Parathyroid adenoma (tissue), 2 donors: ENCODE results near the gene IGF2BP2.
"Not testable (repeated sequence)": the region's sequence is repeated elsewhere in the genome, so short reads cannot be mapped to it uniquely, and the experiment has no call there.

Source experiments
- H2AFZ ChIP-seq: fragments of 300-600 bp; sonication (generic); one replicate; pipeline ENCODE4 v1.7.0; 2017; ENCODE audit warnings: antibody characterized with exemption, mild to moderate bottlenecking
- H3K27ac ChIP-seq: fragments of 300-600 bp; sonication (generic); one replicate; pipeline ENCODE4 v1.7.0; 2017
- H3K27me3 ChIP-seq: fragments of 300-600 bp; sonication (generic); one replicate; pipeline ENCODE4 v1.7.0; 2017; ENCODE audit warnings: low read length; ENCODE audit not compliant: control insufficient read depth, insufficient read depth
- H3K36me3 ChIP-seq: fragments of 300-600 bp; sonication (generic); one replicate; pipeline ENCODE4 v1.7.0; 2017; ENCODE audit warnings: low read length; ENCODE audit not compliant: control insufficient read depth, insufficient read depth
- H3K4me1 ChIP-seq: fragments of 300-600 bp; sonication (generic); one replicate; pipeline ENCODE4 v1.7.0; 2017; ENCODE audit warnings: control low read depth
- H3K4me2 ChIP-seq: fragments of 300-600 bp; sonication (generic); one replicate; pipeline ENCODE4 v1.7.0; 2017; ENCODE audit warnings: low read length
- H3K4me3 ChIP-seq: fragments of 300-600 bp; sonication (generic); one replicate; pipeline ENCODE4 v1.7.0; 2017; ENCODE audit warnings: low read depth, low read length
- H3K79me2 ChIP-seq: fragments of 300-600 bp; sonication (generic); one replicate; pipeline ENCODE4 v1.7.0; 2017; ENCODE audit warnings: control low read depth
- H3K9ac ChIP-seq: fragments of 300-600 bp; sonication (generic); one replicate; pipeline ENCODE4 v1.7.0; 2017; ENCODE audit warnings: mild to moderate bottlenecking
- H3K9me3 ChIP-seq: fragments of 300-600 bp; sonication (generic); one replicate; pipeline ENCODE4 v1.7.0; 2017; ENCODE audit warnings: low read length; ENCODE audit not compliant: control insufficient read depth
- TF ChIP-seq, protein P1 (sequence below): fragments of 300-600 bp; sonication (generic); IDR thresholded peaks from one replicate; pipeline ENCODE4 v1.7.0; 2017; ENCODE audit warnings: antibody characterized with exemption, mild to moderate bottlenecking
- donor health status: primary hyperparathyroidism.

The IGF2BP2 gene

DNA sequence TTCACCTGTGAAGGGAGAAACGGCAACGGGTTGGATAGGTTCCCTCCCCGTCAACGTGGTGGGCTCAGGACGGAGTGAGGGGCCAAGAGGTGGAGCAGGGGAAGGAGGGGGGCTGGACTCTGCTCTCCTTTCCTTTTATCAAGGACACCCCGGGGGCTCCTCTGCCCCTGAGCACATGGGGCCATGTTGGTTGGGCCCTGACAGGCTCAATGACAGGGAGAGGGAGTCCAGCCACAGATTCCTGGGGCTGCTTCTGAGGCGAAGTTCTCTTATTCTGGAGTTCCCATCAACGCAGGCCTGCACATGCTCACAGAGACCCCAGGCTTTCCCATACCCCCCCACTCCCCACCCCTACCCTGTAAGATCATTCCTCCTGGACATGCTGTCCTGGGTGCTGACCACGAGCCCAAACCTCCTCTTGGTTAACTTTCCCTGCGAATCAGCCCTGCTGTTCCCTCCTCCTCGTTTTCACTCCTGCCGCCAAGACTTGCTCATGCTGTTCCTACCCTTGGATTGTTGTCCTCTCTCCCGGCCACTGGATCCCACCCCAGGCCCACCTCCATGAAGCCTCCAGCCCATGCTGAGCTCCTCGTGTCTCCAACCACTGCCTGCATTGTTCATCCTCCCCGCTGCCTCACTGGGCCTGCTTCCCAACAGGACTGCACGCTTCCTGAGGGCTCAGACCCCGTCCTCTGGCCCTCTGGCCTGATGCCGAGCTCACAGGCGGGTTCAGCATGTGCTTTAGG is 177.5 kb downstream of the IGF2BP2 start:
- H3K9ac ChIP-seq = no peak overlapping the region
- no peak overlapping the region for H3K4me2 ChIP-seq
- H3K36me3 ChIP-seq = no peaks in the 10 kb centered on the region
- H2AFZ ChIP-seq = no peak overlapping the region
- H3K27me3 ChIP-seq = no peaks in the 10 kb centered on the region
- H3K9me3 ChIP-seq = no peaks in the 10 kb centered on the region
- no peaks in the 10 kb centered on the region for H3K79me2 ChIP-seq
- H3K4me3 ChIP-seq = no peak overlapping the region
- TF ChIP-seq, protein P1, sequence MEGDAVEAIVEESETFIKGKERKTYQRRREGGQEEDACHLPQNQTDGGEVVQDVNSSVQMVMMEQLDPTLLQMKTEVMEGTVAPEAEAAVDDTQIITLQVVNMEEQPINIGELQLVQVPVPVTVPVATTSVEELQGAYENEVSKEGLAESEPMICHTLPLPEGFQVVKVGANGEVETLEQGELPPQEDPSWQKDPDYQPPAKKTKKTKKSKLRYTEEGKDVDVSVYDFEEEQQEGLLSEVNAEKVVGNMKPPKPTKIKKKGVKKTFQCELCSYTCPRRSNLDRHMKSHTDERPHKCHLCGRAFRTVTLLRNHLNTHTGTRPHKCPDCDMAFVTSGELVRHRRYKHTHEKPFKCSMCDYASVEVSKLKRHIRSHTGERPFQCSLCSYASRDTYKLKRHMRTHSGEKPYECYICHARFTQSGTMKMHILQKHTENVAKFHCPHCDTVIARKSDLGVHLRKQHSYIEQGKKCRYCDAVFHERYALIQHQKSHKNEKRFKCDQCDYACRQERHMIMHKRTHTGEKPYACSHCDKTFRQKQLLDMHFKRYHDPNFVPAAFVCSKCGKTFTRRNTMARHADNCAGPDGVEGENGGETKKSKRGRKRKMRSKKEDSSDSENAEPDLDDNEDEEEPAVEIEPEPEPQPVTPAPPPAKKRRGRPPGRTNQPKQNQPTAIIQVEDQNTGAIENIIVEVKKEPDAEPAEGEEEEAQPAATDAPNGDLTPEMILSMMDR = no peak
- no peaks in the 10 kb centered on the region for H3K4me1 ChIP-seq
- no peak overlapping the region for H3K27ac ChIP-seq

DNA sequence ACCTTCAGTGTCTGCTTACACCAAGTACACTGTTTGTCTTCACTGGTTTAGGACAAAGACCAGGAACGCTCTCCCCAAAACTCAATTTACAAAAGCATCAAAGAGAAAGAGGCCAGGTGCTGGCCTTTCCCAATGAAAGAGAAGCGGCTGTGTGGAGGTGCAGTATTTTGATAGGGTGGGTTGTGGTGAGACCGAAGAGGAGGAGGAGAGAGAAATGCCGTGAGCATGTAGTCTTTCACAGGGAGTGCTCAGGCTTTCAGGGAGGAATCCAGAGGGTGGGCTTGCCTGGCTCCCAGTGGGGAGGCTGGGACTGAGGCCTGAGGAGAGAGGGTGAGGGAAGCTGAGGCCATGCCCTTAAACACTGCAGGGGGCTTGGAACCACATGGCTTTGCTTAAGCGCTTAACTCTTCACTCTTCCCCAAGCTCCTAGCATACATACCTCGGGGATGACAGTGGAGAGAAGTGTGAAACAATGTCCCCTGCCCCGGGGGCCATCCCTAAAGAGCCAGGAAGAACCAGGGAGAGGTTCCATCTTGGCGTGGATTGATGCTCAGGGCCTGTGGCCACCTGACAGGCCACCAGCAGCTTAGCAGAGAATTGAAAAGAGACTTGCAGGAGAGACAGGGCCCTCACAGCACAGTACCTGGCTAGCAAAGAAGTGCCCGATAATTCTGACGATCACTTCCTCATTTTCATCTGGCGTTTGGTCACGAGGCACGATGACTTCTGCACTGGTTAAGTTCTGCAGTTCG is 178.3 kb downstream of the IGF2BP2 start:
- Histone ChIP-seq H3K27ac (no peak overlapping the region), H3K36me3 (no peaks in the 10 kb centered on the region), H3K9ac (no peak overlapping the region), H3K79me2 (no peaks in the 10 kb centered on the region), H3K4me3 (no peak overlapping the region), H3K4me2 (no peak overlapping the region), H3K9me3 (no peaks in the 10 kb centered on the region), H2AFZ (no peak overlapping the region), H3K4me1 (no peaks in the 10 kb centered on the region), H3K27me3 (no peaks in the 10 kb centered on the region)
- TF ChIP-seq, protein P1 = no peak

DNA sequence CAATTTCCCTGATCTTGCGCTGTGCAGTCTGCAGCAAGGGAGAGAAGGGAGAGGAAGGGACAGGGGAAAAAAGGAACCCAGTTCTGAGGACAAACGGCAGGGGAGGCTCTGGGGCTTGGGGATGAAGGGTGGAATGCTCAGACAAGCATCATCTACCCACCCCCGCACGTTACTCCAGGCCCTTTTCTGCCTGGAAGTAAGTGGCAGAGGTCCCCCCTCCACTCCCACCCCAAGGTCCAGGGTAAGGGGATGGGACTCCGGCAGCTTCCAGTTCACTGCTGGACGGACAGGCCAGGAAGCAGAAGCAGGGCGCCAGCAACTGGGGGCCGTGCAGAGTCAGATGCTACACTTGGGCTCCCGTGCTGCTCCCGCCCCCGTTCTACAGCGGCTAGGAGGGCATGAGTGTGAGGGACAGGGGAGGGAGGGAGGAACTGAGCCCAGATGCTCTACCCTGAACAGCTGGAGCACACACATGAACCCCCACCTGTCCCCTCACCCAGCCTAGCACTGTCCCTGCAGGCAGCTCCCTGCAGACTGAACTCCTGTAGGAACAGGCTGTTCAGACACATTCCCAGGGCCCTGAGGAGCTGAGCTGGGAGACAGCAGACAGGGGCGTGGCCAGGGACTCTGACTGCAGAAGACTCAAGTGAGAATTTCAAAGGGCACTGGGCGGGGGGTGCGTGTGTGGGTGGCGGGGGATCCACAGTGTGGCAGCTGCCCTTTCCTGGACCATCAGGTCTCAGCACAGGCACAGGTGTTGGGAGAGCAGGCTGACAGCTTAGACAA is 179.1 kb downstream of the IGF2BP2 start:
- Histone ChIP-seq H3K4me2 (no peak overlapping the region), H3K79me2 (no peaks in the 10 kb centered on the region), H3K4me1 (no peaks in the 10 kb centered on the region), H3K27me3 (no peaks in the 10 kb centered on the region), H3K27ac (no peak overlapping the region), H3K36me3 (no peaks in the 10 kb centered on the region), H3K9ac (no peak overlapping the region), H3K9me3 (no peaks in the 10 kb centered on the region), H3K4me3 (no peak overlapping the region), H2AFZ (no peak overlapping the region)
- TF ChIP-seq, protein P1 = no peak

DNA sequence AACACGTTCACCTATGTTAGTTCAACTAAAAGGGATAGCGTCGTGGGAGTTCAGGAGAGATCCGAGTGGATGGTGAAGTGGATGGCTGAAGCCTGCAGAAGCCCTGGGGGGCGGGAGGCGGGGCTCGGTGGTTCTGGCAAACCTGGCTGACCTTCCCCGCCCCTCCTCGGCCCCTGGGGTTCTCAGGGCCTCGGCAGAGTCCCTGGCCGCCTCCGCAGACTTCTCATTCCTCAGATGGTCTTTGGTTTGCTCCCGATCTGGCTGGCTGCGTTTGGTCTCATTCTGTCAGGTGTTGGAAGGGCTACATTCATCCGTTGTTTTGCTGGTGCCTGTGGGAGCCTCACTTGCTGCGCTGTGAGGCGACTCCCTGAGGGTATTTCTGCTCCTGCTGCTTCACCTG is 179.7 kb downstream of the IGF2BP2 start:
- not testable (repeated sequence) for H3K4me1 ChIP-seq, H3K9me3 ChIP-seq, H3K36me3 ChIP-seq, H3K9ac ChIP-seq, H3K4me3 ChIP-seq, H3K27ac ChIP-seq, H3K79me2 ChIP-seq, H2AFZ ChIP-seq, H3K4me2 ChIP-seq, H3K27me3 ChIP-seq

DNA sequence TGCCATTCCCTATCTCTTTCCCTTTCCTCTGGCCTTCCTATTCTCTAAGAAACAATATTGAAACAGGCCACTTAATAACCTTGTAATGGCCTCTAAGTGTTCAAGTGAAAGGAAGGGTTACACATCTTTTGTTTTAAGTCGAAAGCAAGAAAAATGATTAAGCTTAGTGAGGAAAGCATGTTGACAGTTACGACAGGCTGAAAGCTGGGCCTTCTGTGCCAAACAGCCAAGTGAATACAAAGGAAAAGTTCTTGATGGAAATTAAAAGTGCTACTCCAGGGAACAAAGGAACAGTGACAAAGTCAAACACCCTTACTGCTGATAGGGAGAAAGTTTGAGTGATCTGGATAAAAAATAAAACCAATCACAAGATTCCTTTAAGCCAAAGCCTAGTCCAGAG is 184.5 kb downstream of the IGF2BP2 start:
- Histone ChIP-seq H3K4me1 (no peaks in the 10 kb centered on the region), H3K9me3 (no peaks in the 10 kb centered on the region), H2AFZ (no peak overlapping the region), H3K27ac (no peak overlapping the region), H3K27me3 (no peaks in the 10 kb centered on the region), H3K79me2 (no peaks in the 10 kb centered on the region), H3K4me3 (no peak overlapping the region), H3K36me3 (no peaks in the 10 kb centered on the region), H3K9ac (no peak overlapping the region), H3K4me2 (no peak overlapping the region)
- TF ChIP-seq, protein P1 = no peak
